Amniotic stem cell (primary cell): Measurements from ENCODE around the gene GOLGA7B.
"Not testable (repeated sequence)": the region's sequence is repeated elsewhere in the genome, so short reads cannot be mapped to it uniquely, and the experiment has no call there.

ENCODE experiments used
- DNase-seq: peaks from one replicate; lab custom pipeline; 2025; lab: John Stamatoyannopoulos, UW

The GOLGA7B gene

DNA sequence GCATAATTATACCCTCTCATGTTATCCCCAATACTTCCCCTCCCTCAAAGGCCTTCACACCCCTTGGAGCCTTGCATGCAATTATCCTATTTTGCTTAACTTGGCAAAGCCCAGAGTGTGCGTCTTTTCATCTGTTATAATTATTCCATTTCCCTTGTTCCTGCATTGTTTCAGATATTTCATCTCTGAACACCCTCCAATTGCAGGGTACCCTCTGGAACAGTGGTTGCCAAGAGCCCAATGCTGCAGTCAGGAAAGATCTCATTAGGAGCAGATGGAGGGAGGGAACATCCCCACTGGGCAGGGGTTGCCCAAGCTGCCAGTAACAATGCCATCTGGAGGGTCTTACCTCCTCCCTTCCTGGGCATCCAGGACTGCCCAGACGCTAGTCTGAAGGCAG lies 18.4 kb upstream of the GOLGA7B start:
- DNase-seq: no peak

DNA sequence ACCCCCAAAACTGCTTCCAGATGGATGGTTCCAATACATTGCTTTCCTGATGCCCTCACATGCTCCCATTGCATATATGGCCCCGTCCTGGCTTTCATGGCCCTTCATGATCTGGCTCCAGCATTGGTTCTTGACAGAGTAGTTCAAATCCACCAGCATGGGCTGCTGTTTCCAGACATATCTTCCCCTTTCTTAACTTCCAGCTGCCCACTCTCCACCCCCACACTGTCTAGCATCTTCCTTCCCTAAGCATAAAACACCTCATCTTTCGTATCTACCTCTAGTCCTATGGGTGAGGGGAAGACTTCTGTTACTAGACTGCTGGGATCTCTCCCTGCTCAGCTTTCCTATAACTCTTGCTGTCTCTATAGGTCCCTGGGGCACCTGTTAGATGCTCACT lies 13.2 kb upstream of the GOLGA7B start:
- DNase-seq: no peak

DNA sequence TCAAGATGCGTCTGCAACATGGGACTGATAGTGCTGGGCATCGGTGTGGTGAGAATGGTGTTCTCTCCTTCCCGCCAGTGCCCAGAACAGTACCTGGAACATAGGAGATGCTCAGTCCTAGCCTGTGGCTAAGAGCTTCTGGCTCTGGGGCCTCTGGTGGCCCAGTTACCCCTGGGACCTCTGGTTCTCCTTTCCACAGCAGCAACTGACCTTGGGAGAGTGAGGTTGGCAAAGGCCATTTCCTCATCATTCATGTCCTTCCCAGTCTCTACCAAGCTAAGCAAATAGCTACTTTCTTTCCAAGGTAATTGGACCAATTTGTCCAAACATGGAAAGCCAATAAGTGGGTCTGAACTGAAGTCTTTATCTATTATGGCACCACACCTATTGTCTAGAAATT lies 11.6 kb upstream of the GOLGA7B start:
- no peak for DNase-seq

DNA sequence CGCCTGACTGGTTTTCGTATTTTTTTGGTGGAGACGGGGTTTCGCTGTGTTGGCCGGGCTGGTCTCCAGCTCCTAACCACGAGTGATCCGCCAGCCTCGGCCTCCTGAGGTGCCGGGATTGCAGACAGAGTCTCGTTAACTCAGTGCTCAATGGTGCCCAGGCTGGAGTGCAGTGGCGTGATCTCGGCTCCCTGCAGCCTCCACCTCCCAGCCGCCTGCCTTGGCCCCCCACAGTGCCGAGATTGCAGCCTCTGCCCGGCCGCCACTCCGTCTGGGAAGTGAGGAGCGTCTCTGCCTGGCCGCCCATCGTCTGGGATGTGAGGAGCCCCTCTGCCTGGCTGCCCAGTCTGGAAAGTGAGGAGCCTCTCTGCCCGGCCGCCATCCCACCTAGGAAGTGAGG lies 8.5 kb upstream of the GOLGA7B start:
- not testable (repeated sequence) for DNase-seq

DNA sequence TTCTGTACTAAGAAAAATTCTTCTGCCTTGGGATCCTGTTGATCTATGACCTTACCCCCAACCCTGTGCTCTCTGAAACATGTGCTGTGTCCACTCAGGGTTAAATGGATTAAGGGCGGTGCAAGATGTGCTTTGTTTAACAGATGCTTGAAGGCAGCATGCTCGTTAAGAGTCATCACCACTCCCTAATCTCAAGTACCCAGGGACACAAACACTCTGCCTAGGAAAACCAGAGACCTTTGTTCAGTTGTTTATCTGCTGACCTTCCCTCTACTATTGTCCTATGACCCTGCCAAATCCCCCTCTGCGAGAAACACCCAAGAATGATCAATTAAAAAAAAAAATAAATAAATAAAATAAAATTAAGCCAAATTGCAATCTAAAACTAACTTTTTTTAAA lies 7.5 kb upstream of the GOLGA7B start:
- DNase-seq: not testable (repeated sequence)

DNA sequence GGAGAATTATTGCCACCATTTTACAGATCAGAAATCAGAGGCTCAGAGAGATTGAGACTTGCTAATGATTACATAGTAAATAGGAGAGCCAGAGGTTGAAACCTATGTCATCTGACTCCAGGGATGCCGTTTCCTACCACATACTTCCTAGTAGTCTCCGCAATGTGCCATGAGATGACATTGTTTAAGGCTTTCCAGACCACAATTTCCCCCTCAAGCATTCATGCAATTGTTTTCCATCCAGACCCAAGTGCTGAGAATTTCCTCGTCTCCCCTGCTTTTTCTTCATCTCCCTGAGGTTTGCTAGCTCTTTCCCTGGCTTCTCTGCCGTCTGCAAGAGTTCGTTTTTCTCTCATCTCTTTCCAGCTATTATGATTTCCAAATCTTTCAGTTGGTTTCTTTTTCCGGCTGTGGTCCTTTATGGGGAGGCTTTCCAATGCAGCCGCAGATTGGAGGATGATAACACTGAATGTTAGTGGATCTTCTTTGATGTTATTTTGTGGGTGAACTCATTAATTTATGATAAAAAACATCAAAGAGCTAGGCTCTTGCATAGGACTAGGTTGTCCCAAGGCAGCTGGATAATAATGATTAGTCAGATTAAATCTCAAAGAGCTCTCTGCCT lies 6.9 kb upstream of the GOLGA7B start:
- no peak for DNase-seq

DNA sequence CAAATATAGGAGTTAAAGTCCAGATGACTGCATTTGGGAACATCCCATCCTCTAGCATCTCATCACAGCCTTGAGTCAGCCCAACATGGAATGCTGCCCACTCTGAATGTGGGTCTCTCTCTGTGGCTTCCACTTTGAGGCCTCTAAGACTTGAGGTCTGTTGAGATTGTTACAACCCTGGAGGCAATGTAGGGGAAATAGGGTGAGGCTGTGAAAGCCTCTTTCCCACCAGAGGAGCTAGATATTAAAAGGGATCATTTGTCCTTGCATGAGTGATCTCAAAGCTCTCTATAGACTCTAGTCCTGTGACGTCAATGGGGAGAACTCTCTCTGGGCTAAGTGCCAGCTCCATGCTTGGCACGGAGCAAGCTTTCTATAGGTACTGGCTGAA lies 6.4 kb upstream of the GOLGA7B start:
- DNase-seq: no peak

DNA sequence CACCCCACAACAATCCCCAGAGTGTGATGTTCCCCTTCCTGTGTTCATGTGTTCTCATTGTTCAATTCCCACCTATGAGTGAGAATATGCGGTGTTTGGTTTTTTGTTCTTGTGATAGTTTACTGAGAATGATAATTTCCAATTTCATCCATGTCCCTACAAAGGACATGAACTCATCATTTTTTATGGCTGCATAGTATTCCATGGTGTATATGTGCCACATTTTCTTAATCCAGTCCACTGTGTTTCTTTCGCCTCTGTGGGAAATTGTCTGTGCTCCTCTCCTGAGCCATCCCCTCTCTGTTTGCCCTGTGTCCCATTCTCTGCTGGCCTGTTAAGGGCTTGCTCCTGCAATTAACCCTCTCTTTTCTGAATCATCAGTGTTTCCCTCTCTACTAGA lies 5.7 kb upstream of the GOLGA7B start:
- not testable (repeated sequence) for DNase-seq

DNA sequence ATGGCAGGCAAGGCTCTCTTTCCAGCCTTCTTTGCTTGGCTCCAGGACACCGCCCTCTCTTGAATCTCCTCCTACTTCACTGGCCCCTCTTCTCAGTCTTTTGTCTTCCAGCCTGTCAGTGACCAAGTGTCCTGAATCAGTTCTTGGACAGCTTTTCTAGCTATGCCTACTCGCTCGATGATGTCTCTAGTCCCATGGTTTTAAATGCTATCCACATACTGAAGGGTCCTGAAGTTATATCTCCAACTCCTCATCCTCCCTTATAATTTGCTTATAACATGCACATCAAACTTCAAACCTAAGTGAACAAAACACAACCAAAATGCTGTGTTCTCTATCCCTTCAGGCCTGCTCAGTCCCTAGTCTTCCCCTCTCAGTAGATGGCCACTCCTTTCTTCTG lies 5.0 kb upstream of the GOLGA7B start:
- no peak for DNase-seq

DNA sequence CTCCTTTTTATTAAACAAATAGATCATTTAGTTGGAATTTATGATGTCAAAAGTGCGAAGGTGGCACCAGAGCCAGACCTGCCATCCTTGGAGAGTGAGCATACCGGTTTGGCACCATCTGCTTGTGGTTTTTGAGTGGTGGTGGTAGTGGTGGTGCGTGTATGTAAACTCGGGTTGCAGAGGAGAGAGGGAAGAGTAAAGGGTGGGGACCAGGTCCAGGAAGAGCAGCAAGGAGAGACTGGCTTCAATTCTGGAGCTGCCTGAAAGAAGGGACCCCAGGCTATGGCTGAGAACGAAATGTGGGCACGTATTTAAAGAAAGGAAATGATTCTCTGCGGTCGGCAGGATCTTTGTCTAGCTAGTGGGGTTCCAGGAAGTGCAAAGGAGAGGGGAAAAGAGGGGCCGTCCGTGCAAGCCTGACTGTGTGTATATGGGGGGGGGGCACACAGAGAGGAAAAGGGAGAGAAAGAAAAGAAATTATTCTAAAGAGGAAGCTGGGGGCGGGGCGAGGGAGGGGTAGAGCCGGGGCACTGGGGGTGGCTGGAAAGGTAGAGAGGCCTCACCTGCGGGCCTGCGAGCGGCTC lies 448 bp upstream of the GOLGA7B start:
- no peak for DNase-seq

DNA sequence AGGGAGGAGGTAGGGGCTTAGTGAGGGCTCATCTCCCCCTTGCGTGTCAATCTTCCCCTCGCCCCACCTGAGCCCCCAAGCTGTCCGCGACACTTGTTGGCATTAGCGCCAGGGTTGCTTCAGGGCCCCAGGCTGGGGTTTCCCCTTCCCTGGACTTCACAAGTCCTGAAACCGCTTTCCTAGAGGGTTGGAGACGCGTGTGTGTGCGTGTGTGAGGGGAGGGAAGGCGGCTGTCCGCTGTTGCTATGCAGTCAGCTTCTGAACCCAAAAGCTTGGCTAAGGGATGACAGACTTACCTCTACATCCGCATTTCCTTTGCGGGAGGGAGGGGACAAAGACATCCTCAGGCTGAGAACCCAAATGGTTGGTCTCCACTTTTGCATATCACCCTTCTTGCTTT lies 803 bp downstream of the GOLGA7B start:
- no peak for DNase-seq

DNA sequence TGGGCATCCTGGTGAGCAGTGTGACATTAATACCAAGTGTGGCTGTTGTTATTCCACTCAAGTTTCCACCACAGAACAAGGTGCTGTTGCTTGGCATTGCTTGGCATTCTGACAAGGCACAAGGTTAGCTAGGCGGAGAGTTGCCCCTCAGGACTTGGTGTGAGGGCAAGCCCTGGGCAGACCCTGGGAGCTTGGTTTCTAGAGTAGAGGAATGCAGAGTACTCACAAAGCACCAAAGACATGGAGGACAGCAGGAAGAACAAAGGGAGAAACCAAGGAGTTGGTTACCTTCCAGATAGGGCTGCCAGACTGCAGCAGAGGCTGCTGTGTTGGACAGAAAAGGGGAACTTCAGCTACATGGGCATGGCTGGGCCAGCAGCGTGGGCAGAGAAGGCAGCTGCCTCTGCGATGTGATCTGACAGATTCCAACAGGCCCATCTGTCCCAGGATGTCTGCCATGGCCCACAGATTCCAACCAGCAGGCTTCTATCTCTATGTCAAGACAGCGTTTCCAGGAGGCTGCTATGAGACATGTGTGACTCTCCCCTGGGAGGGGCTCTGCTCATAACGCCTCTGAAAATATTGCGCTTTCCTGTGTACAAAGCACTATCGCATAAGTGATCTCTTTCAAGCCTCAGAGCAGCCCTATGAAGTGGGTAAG lies 1.8 kb downstream of the GOLGA7B start:
- no peak for DNase-seq

DNA sequence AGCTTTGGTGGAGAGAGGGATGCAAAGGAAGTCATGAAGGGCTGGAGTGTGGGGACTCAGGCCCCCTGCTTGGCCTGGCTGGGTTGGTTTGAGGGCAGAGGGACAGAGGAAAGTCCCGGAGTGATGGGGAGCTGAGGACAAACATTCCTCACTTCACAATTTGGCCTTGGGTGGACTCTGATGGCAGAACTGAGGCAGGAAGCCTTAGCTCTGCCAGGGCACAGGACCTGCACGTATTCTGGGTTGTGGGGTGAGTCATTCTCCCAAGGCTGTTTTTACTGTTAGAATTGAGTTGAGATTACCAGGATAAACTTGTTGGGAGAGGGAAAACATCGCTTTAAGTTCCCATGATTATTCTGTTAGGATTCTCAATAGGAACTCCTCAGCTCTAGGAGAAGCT lies 2.6 kb downstream of the GOLGA7B start:
- no peak for DNase-seq

DNA sequence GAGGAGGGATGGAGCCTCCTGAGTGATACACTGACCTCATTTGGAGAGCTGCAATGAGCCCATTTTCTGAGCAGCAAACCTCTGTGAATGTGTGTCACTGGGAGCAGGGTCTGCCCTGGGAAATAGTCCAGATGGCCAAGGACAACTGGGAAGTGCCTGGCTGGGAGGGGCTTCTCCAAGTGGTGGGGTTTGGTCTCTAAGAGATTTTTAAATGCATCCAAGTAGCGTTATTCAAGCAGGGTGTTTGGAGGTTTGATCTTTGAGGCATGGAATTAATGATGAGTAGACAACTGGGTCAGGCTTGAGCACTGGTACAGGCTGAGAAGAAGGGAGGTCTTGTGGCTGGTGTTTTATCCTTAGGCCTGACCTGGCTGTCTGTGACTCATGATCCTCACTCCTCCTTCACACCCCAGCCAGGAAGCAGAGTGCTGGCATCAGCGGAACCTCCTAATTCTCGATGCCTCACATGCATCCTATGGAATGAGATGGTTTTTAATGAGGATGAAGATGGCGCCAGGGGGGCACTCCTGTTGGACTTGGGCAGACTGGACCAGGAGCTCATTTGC lies 3.3 kb downstream of the GOLGA7B start:
- no peak for DNase-seq

DNA sequence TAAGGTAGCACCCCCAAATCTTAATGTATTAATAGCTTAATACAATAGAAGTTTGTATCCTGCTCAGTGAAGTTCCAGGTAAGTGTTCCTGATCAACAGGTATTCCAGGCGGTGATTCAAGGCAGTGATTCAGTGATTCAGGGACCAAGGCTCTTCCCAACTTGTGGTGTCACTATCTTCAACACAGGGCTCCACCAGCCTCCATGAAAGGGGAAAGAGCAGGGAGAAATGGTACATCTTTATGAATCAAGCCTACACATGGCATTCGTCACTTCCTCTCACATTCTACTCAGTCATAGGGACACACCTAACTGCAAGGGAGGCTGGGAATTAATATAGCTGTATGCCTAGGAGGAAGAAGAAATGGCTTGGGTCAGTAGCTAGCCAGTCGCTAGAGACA lies 5.1 kb downstream of the GOLGA7B start:
- DNase-seq: no peak

DNA sequence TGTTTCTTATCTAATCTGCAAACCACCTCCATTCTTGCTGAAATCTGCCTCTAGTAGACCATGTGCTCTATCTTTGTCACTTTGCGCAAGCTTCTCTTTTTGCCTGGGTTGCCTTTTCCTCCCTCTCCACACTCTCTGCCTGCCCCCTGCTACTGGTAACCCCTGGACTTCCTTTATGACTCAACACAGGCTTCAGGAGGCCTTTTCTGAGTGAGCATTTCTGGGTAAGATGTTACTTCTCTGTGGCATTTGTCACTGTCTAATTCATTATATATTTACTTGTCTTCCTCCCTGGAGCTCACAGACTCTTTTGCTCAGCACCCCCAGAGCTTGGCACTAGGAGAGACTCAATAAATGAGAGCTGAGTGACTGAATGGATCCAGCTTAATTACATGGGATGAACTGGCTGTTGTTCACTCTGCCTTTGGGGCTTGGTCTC lies 8.4 kb downstream of the GOLGA7B start:
- DNase-seq: no peak

DNA sequence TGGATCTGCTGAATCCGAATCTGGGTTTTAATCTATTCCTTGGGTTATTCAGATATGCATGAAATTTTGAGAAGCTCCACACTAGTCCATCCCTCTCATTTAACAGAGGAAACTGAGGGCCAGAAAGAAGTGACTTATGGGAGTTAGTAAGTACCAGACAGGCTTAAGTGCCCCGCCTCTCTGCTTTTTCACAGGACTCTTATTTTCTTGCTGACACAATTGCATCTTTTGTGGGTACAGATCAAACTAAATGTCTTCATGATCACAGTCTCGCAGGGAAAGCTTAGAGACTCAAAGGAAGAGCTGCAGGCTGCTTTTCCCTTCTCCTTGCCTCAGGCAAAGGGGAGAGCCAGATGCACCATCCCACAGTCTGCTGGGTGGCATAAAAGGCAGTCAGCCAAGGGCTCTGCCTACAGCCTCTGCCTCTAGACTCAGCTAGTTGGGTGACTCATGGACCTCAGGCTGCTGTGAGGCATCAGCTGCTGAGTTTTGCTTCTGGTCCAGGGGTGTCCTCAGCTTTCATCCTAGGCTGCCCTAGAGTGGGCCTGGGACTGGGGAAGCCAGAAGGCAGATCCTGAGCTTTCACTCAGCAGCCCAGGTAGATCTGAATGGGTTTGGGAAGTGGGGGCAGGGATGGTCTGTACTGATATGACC lies 11.6 kb downstream of the GOLGA7B start:
- peak; percentile 87 for DNase-seq

DNA sequence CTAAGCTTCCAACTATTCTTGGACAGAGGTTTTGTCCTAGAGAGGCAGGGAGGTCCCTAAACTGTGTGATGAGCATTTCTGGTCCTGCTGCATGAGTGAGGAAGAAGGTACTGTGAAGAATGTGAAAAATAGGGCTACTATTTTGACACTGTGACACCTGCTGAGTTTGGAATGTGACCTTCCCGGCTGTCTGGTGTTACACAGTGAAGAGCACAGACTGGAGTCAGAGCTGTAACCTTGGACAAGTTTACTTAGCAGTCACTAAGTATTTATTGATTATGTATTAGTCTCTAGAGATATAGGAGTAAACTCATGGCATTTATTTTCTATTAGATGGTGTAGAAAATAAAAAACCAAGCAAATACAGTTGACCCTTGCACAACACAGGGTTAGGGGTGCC lies 12.3 kb downstream of the GOLGA7B start:
- no peak for DNase-seq

DNA sequence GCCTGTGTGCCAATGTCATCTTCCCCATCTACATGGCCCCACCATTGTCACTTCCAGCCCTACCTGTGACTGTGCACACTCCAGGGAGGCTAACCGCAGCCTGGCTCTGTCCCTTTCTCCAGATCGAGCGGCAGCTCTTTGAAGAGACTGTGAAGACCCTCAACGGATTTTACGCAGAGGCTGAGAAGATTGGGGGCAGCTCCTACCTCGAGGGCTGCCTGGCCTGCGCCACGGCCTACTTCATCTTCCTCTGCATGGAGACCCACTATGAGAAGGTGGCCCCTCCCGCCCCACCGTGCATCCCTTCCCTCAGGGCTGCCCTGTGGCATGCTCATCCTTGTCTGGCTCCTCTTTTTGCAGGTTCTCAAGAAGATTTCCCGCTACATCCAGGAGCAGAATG lies 14.2 kb downstream of the GOLGA7B start:
- DNase-seq: no peak

DNA sequence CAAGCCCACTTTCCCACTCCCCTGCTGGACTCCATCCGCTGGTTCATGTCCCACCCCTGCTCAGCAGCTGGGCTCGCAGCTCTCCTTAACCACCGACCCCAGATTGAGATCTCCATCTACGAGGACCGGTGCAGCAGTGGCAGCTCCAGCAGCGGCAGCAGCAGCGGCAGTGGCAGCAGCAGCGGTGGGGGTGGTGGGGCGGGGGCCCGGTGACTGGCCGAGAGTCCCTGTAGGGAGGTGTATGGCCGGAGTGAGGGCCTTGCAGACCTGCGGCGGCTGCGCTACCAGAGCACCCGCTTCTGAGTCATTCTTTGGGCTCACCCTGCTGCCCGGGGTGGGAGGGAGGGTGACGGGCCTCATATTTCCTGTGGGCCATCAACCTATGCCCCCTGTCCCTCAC lies 15.8 kb downstream of the GOLGA7B start:
- DNase-seq: no peak

DNA sequence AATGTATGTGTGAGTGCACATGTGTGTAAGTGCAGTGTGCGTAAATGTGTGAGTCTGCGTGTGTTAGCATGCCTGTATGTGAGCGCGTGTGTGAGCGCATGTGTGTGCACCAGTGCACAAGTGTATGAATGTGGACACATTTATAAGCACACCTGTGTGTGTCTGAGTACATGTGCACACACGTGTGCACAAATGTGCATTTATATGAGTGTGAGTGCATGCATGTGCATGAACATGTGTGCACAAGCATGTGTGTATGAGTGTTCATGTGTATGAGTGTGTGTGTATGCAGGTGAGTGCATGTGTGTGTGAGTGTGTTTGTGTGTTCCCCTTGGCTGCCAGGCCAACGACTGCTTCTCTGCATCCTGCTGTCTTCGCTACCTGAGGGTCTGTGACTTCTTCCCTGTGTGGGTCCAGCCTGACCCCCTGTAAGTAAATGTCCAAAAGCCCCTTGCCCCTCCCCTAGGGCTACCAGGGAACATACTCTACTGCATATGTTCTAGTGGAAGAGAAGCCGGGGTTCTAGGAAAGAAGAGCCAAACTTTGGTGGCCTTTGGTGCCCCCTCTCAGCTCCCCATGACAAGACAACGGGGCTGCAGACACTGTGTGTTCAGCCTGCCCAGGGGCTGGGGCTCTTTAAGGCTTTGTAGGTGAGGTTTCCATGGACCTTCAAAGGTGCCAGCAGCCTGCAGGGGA lies 17.0 kb downstream of the GOLGA7B start:
- no peak for DNase-seq

DNA sequence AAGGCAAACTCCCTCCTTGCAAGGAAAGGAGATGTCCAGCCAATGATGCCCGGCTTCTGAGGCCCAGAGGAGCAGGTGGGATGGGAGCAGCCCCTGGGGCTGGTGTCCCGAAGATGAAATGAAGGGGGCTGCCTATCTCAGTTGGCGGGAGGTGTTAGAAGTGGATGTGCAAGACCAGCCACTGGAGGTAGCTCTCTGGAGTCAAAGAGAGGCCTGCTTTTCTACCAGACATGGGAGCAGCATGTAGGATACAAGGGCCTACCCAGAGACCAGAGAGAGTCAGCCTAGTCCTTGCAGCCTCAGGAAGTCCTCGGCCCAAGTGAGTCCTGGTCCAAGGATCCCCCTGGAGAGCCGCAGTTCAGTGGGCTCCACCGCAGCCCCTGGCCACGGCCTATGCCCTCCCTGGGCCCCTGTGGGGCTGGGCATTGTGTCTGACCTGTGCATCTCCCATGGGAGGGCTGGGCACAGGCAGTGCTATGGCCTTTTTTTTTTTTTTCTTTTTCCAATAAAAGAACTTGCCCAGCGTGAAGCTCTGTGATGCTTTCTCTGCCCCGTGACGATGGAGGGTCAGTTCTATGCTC lies 17.7 kb downstream of the GOLGA7B start:
- no peak for DNase-seq
